Measurements from ENCODE around the gene COQ4. TPM values are rescaled to one million over a fixed set of nuclear protein-coding genes. Genes with fewer than 3 reads are reported as not detected.
"Not testable (repeated sequence)": the region's sequence is repeated elsewhere in the genome, so short reads cannot be mapped to it uniquely, and the experiment has no call there.

The COQ4 gene
- total RNA-seq, 1 donor, result 22.0 TPM

DNA sequence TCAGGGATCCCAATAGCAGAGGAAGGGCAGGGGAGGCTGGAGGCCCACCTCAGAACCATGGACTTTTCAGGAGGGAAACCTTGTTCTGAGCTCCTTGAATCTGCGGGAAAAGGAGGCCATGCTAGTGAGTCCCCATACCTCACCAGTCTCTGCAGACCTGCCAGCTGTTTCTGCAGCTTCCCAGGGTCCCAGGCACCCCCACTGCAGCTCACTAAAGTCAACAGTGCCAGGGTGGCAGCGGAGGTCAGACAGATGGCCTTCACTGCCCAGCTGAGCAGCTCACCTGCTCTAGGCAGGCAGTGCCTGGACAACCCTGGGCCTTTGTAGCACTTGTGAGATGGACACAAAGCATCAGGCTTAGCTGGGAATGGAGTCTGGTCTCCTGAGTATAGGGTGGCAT lies 13.3 kb downstream of the COQ4 start:
- no peak for DNase-seq (ENCODE audit: low read depth)
- TF ChIP-seq, protein P1, sequence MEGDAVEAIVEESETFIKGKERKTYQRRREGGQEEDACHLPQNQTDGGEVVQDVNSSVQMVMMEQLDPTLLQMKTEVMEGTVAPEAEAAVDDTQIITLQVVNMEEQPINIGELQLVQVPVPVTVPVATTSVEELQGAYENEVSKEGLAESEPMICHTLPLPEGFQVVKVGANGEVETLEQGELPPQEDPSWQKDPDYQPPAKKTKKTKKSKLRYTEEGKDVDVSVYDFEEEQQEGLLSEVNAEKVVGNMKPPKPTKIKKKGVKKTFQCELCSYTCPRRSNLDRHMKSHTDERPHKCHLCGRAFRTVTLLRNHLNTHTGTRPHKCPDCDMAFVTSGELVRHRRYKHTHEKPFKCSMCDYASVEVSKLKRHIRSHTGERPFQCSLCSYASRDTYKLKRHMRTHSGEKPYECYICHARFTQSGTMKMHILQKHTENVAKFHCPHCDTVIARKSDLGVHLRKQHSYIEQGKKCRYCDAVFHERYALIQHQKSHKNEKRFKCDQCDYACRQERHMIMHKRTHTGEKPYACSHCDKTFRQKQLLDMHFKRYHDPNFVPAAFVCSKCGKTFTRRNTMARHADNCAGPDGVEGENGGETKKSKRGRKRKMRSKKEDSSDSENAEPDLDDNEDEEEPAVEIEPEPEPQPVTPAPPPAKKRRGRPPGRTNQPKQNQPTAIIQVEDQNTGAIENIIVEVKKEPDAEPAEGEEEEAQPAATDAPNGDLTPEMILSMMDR (IDR thresholded peaks at IDR 0.05; ENCODE audit: insufficient read depth, low read depth, low read length), result no peak
- H3K4me3 ChIP-seq (ENCODE audit: low read depth, low read length), result no peak overlapping the region

DNA sequence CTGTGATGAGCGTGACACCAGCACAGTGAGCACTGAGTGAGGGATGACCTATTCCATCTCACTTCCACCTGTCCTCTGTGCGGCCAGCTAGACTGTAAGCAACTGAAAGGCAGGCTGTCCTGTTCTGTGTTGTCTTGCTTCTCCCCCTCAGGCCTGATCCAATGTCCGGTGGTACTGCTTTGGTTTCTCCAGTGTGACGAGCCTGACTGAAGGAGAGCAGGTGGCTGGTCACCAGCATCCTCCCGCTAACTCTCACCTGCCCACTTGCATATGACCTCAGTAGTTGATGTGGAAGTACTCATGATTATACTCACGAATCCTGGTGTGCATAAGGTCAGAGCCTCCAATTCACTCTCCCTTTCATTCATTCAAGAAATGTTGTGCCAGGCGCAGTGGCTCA lies 15.3 kb downstream of the COQ4 start:
- no peak for DNase-seq (ENCODE audit: low read depth)
- TF ChIP-seq, protein P1 (IDR thresholded peaks at IDR 0.05; ENCODE audit: insufficient read depth, low read depth, low read length), result no peak
- no peak overlapping the region for H3K4me3 ChIP-seq (ENCODE audit: low read depth, low read length)

DNA sequence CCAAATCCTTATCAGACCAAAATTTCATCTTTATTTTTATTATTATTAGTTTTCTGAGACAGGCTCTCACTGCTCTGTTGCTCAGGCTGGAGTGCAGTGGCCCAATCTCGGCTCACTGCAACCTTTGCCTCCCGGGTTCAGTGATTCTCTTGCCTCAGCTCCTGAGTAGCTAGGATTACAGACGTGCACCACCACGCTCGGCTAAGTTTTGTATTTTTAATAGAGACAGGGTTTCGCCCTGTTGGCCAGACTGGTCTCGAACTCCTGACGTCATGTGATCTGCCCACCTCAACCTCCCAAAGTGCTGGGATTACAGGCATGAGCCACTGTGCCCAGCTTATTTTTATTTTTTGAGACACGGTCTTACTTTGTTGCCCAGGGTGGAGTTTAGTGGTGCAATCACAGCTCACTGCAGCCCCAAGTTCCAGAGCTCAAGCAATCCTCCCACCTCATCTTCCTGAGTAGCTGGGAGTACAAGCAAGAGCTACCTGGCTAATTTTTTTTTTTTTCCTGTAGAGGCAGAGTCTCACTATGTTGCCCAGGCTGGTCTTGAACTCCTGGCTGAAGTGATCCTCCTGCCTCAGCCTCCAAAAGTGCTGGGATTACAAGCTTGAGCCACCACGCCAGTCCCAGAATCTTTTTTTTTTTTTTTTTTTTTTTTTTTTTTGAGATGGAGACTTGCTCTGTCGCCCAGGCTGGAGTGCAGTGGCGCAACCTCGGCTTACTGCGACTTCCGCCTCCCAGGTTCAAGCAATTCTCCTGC lies 16.4 kb downstream of the COQ4 start:
- H3K4me3 ChIP-seq (ENCODE audit: low read depth, low read length); DNase-seq (ENCODE audit: low read depth): not testable (repeated sequence)

DNA sequence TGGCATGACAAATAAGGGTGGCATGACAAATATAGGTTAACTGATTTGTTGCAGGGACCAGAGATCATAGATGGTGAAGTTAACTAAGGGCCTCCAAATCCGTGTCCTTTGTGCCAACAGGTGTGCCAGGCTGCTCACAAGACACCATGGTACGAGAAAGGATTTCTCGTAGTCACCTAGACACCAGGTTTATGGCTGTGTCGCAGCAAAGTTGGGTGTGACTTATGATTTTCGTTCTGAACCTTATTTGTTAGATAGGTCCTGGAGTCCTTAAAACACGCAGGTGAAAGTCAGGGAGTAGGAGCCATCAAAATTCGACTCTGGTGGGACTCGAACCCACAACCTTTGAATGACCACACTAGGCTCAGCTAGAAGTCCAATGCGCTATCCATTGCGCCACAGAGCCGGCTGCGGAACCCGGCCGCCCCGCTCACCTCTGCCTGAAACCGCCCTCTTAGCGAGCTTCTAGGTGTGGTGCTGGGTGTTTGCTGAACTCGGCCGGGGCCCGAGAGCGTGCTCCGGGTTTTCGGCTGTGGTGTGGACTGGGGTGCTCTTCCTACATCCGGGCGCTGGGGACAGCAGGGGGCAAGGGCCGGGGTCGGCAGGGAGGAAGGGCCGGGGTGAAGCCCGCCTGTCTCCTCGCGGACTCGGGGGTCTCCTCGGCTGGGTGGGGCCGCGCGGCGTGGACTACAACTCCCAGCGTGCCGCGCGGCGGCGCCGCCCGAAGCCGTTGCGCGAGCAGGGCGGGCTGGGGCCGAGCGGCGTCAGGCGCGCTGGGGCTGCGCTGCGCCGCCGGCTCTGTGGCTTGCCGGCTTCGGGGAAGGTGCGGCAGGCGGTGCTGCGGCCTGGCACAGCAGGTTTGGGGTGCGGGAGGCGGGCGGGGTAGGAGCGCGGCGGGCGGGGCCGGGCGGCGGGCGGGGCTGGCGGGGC lies 17.4 kb downstream of the COQ4 start, which contains the start of gene SLC27A4:
Gene SLC27A4 (plus strand): TSS at position 767 of the 930 bp plus-strand sequence. CDS start 2,606 bp downstream, outside the sequence.
- DNase-seq (ENCODE audit: low read depth), result peak; percentile 67
- H3K4me3 ChIP-seq (ENCODE audit: low read depth, low read length), result peak within 1 kb of the TSS; percentile 68
- TF ChIP-seq, protein P1 (IDR thresholded peaks at IDR 0.05; ENCODE audit: insufficient read depth, low read depth, low read length), result no peak

DNA sequence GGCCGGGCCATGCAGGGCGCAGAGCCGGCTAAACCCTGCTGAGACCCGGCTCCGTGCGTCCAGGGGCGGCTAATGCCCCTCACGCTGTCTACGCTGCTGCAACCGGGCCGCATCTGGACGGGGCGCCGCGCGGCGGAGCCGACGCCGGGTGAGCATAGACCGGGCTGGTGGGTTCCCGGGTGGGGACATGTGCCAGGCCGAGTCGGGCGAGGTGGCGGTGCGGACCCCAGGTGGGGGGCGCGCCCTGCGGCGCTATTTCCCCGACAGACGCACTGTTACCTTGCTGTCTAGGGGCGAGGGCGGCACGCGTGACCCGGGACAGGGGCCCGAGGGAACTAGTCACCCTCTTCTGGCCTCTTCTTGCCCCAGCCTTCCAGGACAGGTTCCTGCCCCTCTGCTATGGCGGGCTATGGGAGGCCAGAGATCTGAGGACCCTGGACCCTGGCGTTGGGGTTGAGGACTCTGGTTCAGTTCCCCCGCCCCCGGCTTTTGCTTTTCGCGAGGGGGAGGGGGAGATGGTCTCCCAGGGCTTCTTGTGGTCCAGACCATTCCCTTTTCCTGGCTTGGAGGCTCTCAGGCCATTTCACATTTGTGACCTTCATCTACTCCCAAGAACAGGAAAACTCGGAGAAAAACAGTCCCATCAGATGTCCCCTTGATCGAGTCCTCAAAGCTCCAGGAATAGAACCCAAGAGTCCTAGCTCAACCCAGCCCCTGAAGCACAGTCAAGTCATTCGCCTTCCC lies 18.2 kb downstream of the COQ4 start:
- no peak for DNase-seq (ENCODE audit: low read depth)
- TF ChIP-seq, protein P1 (IDR thresholded peaks at IDR 0.05; ENCODE audit: insufficient read depth, low read depth, low read length), result no peak
- H3K4me3 ChIP-seq (ENCODE audit: low read depth, low read length), result peak overlapping the region; percentile 68

DNA sequence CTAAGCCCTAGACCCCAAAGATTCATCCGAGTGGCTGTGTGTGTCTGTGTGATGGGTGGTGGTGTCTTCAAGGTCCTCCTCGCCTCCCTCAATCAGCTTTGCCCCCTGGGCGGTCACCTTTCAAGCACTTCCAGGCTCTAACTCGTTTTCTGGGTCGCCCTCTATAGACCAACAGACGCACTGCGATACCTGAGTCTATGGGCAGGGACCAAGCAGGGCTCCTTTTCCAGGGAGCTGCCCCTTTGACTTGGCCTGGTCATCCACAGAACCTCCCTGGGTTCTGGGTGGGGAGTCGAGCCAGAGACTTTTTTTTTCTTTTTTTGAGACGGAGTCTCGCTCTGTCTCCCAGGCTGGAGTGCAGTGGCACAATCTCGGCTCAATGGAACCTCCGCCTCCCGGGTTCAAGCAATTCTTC lies 18.8 kb downstream of the COQ4 start:
- peak; percentile 63 for DNase-seq (ENCODE audit: low read depth)
- TF ChIP-seq, protein P1 (IDR thresholded peaks at IDR 0.05; ENCODE audit: insufficient read depth, low read depth, low read length), result peak; percentile 67
- H3K4me3 ChIP-seq (ENCODE audit: low read depth, low read length), result peak overlapping the region; percentile 68

Data from fibroblast of villous mesenchyme (primary cell).